ENCODE results near the gene SLMAP.

The SLMAP gene

GRCh38 chr3:57892423-57892822, 136.3 kb downstream of the SLMAP start:
- Histone ChIP-seq H3K4me3 (replicated peaks; ENCODE audit: insufficient read depth, low read length) (no peak overlapping the region), H3K27ac (replicated peaks) (no peak overlapping the region), H3K27me3 (ENCODE audit: insufficient read depth, poor library complexity, severe bottlenecking) (no peaks in the 10 kb centered on the region)
- DNase-seq (ENCODE audit: low read depth in 1 of 2, low spot score in 1 of 2) = no peak
- TF ChIP-seq POLR2AphosphoS5 (IDR thresholded peaks at IDR 0.05; ENCODE audit: low read depth) = no peak
- no peak for TF ChIP-seq SPI1 (IDR thresholded peaks at IDR 0.05; ENCODE audit: borderline replicate concordance, low read depth)
- no peak for TF ChIP-seq GABPA (IDR thresholded peaks at IDR 0.05; ENCODE audit: low read depth)
- no peak for TF ChIP-seq REST (IDR thresholded peaks at IDR 0.05; ENCODE audit: insufficient replicate concordance, low read depth)
- no peak for TF ChIP-seq CTCF (IDR thresholded peaks at IDR 0.05; ENCODE audit: insufficient read depth, low read length)

- TF ChIP-seq GABPA (IDR thresholded peaks at IDR 0.05; ENCODE audit: low read depth) (no peak), REST (IDR thresholded peaks at IDR 0.05; ENCODE audit: insufficient replicate concordance, low read depth) (no peak), SPI1 (IDR thresholded peaks at IDR 0.05; ENCODE audit: borderline replicate concordance, low read depth) (no peak), CTCF (IDR thresholded peaks at IDR 0.05; ENCODE audit: insufficient read depth, low read length) (no peak), POLR2AphosphoS5 (IDR thresholded peaks at IDR 0.05; ENCODE audit: low read depth) (no peak)
- no peak for DNase-seq (ENCODE audit: low read depth in 1 of 2, low spot score in 1 of 2)
- Histone ChIP-seq H3K4me3 (replicated peaks; ENCODE audit: insufficient read depth, low read length) (no peak overlapping the region), H3K27me3 (ENCODE audit: insufficient read depth, poor library complexity, severe bottlenecking) (no peaks in the 10 kb centered on the region), H3K27ac (replicated peaks) (no peak overlapping the region)
These were observed 137.0 kb downstream of the SLMAP start for GRCh38 chr3:57893156-57893555.

- Histone ChIP-seq H3K27me3 (ENCODE audit: insufficient read depth, poor library complexity, severe bottlenecking) (no peaks in the 10 kb centered on the region), H3K4me3 (replicated peaks; ENCODE audit: insufficient read depth, low read length) (no peak overlapping the region), H3K27ac (replicated peaks) (no peak overlapping the region)
- TF ChIP-seq POLR2AphosphoS5 (IDR thresholded peaks at IDR 0.05; ENCODE audit: low read depth) (no peak), SPI1 (IDR thresholded peaks at IDR 0.05; ENCODE audit: borderline replicate concordance, low read depth) (no peak), CTCF (IDR thresholded peaks at IDR 0.05; ENCODE audit: insufficient read depth, low read length) (no peak), REST (IDR thresholded peaks at IDR 0.05; ENCODE audit: insufficient replicate concordance, low read depth) (no peak), GABPA (IDR thresholded peaks at IDR 0.05; ENCODE audit: low read depth) (no peak)
- DNase-seq (ENCODE audit: low read depth in 1 of 2, low spot score in 1 of 2) = no peak
These were observed 137.6 kb downstream of the SLMAP start for GRCh38 chr3:57893668-57894067.

All from HL-60 (cell line).